ENCODE data around the gene C6orf89.

Gene C6orf89

DNA sequence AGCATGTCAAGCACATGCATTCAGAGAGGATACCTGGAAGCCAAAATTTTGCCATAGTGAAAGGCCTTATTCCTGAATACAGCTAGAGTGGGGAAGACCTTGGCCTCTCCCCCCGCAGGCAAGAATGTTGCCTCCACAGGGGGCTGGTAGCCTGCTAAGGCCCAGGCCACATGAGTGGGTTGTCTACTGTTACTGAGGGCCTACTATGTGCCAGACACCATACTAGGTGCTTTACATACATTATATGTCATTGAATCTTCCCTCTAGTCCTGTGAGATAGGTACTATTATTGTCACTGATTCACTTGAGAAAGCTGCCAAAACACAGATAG is 68.1 kb downstream of the C6orf89 start:
- DNase-seq: no peak

DNA sequence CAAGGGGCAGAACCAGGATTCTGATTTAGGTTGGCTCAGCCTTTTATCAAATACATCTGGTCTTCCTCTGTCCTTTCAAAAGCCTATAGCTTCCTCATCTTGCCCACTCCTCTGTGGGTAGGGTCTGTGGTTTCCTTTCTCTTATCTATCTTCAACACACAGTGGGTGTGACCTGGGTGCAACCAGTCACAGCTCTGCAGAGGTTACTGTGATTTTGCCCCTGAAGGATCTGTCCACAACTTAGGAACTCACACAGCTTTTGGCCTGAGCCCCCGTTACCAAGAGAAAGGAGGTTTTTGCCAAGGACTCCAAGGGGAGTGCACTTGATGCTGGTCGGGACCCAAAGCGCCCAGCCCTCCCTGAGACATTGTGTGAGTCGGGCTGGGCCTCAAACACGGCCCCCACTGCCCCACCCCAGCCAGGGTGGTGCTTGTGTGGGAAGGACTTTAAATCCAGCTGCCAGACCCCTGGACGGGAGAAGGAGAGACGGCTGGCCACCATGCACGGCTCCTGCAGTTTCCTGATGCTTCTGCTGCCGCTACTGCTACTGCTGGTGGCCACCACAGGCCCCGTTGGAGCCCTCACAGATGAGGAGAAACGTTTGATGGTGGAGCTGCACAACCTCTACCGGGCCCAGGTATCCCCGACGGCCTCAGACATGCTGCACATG is 68.6 kb downstream of the C6orf89 start, which contains the start of gene PI16:
Gene PI16 (plus strand): TSS at position 477 of the 670 bp plus-strand sequence. CDS start 23 bp downstream, at position 500.
- DNase-seq: no peak

DNA sequence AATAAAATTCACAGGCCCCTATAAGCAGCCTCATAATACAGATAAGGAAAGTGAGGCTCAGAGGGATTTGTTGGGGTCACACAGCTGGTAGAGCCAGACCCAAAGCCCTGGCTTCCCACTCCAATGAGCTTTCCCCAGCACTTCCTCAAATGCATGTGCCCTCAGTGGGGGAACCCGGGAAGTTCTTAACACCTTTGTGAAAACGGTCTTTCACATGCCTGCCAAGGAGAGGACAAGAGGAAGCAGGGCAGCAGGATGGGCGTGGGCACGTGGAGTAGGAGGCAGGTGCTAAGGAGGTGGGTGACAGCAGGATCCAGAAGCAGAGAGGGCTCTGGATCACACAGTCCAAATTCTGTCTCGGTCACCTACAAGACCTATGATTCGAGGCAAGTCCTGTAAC is 69.4 kb downstream of the C6orf89 start:
- DNase-seq: no peak

DNA sequence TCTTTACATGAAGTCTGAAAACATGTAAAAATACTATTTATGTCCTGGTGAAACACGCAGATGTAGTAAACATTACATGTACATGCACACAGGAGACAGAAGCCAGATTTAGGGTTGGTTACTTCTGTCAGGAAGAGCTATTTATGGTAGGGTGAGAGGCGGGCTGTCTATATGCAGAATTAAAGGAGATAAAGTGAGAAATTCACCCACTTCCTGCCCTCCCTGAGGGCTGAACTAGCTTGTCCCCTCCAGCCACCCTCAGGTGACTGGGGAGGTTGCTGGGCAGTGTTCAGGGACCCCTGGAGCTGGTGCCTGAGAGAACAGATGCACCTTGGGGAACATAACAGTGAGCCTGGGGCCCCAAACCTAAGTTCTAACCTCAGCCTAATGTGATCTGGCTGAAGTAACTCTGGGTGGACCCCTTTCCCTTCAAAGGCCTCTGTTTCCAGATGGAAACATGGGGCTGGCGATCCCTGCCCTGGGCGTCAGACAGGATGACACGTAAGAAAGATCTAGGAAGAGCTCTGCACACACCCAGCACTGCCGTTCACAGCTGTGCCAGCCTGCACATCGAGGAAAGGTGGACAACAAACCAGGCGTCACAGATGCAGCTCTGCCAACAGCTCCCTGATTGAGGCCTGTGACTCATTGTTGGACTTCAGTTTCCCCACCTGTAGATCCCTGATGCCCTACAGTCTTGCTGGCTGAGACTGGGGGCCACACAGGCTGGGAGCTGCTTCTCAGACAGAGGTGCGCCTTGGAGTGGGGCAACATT is 70.1 kb downstream of the C6orf89 start:
- DNase-seq: no peak

DNA sequence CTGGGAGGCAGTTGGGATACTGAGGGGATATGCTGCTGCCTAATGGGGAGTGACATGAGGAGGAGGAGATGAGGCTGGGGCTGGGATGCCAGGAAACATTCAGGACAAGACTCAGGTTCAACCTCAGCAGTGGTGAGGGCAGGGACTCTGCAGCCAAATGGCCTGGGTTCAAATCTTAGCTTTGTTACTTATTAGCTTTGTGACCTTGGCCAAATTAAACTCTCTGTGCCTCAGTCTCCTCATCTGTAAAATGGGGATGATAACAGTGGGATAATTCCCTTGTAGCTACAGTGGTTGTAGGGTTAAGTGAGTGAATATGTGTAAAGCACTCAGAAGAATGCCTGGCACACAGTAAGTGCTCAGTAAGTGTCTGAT is 70.7 kb downstream of the C6orf89 start:
- no peak for DNase-seq

DNA sequence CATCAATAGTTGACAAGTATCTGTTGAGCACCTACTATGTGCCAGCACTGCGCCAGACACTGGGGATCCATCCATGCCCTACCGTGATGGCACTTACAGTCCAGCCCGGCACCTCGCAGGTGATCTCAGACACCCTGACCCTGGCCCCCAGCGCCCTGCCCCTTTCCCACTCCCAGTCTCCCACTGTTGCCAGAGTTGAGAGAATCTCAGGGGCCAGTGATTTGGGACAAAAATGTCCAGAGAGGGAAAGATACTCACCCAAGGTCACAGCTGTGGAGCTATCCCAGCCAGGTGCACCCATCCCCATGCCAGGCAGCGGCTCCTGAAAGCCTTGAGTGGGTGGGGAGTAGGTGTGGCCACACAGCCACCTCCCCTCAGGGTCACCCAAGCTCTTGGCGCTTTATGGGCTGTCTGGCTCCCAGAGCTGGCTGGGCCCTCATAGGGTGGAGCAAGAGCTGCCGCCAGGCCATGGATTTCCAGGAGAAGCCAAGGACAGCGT is 72.1 kb downstream of the C6orf89 start:
- DNase-seq: no peak

DNA sequence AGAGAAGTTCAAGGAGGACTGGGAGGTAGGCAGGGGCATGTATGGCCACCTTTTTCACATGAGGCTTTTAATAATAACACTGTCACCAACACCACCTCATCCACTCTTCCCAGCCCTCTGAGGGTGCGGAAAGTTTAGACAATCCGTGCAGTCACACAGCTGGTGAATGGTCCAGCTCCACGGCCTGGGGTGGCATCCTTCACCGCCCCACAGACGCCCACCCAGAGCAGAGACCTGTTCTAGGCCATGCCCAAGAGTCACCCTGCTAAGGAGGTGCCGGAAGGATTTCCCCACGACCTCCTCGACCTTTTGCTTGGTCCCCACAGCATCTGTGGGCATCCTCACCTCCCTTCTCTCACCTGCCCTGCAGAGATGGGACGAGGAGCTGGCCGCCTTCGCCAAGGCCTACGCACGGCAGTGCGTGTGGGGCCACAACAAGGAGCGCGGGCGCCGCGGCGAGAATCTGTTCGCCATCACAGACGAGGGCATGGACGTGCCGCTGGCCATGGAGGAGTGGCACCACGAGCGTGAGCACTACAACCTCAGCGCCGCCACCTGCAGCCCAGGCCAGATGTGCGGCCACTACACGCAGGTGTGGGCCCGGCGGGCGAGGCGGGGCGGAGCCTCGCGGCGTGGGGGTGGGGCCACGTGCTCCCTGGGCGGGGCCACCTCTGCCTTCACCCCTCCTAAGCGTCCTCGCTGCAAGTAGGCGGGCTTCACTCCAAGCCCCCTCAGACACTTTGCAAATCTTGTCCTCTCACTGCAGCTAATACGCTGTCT is 73.2 kb downstream of the C6orf89 start:
- DNase-seq: no peak

DNA sequence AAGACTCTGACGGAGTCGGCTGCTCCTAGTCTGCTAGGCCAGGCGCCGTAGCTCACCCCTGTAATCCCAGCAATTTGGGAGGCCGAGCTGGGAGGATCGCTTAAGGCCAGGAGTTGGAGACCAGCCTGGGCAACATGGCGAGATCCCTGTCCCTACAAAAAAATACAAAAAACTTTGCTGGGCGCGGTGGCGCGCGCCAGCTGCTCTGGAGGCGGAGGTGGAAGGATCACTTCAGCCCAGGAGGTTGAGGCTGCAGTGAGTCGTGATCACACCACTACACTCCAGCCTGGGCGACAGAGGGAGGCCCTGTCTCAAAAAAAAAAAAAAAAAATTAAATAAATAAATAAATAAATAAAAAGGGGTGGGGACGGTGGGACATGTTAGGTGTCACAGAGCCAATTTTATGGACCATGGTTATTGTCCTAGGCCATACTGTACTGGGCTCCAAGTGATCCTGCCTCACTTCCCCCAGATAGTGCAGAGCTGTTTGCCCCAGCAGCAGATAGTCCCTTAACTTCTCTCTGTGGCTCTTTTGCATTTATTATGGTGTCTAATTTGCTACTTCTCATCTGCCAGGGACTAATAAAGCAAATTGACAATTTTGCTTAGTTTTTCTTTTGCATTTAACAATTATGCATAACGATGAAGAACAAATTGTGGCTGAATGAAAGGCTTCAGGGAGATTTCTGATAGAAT is 74.0 kb downstream of the C6orf89 start:
- DNase-seq: no peak

DNA sequence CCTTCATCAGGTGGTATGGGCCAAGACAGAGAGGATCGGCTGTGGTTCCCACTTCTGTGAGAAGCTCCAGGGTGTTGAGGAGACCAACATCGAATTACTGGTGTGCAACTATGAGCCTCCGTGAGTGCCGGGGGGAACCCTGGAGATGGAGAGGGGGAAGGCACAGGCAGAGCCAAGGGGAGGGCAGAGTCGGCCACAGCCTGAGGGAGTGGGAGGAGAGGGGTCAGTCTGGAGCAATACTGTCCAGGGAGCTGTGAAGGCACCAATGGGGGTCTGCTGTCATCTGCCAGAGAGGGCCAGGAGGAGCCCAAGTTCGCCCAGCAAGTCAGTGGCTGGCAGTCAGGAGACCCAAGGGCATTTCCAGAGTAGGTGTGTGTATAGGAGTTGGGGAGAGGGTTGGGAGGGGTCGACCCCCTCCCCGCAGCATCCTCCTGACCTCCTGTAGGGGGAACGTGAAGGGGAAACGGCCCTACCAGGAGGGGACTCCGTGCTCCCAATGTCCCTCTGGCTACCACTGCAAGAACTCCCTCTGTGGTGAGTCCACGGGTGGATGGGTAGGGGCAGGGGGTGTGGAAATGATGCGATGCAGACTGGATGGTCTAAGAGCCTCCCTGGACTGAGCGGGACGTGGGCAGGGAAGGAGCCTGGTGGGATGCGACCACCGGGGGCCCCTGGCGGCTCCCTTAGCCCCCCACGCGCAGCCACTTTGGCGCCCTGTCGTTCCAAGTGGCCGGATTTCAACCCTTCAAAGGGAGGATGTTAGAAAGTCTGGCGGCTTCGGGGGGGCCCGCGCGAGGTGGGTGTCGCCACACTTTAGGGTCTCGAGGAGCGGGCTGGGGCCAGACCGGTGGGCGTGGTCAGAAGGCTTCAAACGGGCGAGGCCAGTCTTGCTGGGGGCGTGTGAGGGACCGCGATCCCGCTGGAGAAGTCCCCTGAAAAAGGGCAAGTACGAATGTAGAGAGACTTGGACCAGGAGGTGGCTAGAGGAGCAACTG is 76.0 kb downstream of the C6orf89 start:
- DNase-seq: no peak

DNA sequence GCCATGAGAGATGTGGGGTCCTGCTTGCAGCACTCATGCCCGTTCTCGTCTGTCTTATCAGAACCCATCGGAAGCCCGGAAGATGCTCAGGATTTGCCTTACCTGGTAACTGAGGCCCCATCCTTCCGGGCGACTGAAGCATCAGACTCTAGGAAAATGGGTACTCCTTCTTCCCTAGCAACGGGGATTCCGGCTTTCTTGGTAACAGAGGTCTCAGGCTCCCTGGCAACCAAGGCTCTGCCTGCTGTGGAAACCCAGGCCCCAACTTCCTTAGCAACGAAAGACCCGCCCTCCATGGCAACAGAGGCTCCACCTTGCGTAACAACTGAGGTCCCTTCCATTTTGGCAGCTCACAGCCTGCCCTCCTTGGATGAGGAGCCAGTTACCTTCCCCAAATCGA is 77.1 kb downstream of the C6orf89 start:
- no peak for DNase-seq

DNA sequence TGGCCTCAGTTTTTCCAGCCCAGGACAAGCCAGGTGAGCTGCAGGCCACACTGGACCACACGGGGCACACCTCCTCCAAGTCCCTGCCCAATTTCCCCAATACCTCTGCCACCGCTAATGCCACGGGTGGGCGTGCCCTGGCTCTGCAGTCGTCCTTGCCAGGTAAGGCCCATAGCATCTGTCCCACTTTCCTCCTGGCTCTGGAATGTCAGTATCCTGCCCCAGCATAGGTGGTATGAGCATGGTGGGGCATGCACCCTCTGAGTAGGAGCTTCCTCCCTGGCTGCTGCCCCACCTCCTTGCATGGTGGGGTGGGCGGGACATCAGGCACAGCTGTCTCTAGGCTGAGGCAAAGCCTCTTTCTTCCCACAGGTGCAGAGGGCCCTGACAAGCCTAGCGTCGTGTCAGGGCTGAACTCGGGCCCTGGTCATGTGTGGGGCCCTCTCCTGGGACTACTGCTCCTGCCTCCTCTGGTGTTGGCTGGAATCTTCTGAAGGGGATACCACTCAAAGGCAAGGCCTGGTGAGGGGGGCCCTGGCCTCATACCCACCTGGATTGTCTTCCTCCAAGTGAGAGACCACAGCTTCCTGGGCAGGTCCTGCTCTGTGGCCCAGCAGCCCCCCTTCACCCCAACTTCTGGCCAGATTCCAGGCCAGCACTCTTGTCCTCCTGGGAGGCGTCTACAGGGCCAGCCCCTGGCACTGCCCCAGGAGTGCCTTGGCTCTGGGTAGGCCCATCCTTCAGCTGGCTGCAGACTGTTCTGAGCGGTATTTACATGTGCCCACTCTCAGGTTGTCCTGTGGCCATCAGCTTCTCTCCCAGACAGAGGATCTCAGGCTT is 77.9 kb downstream of the C6orf89 start:
- no peak for DNase-seq

DNA sequence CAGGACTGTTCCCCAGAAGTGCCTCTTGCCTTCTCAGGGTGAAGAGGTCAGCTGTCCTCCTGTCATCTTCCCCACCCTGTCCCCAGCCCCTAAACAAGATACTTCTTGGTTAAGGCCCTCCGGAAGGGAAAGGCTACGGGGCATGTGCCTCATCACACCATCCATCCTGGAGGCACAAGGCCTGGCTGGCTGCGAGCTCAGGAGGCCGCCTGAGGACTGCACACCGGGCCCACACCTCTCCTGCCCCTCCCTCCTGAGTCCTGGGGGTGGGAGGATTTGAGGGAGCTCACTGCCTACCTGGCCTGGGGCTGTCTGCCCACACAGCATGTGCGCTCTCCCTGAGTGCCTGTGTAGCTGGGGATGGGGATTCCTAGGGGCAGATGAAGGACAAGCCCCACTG is 78.6 kb downstream of the C6orf89 start:
- no peak for DNase-seq

DNA sequence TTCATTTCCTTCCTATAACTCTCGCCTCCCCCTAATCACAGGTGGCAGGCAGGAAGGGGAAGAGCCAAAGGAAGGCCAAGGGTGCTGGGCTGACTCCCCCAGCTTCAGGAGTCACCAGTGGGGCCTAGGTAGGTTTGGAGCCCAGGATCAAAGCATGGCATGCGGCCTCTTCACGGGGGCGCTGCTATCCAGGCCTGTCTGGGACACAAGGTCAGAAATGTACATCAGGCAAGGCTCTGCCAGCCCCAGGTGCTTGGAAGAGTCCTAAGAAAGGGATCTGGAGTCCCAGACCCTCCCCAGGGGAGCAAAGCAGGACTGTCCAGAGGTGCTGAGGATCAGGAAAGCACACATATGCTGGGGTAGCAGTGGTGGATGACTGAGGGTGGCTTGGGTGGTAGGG is 79.2 kb downstream of the C6orf89 start:
- DNase-seq: no peak

DNA sequence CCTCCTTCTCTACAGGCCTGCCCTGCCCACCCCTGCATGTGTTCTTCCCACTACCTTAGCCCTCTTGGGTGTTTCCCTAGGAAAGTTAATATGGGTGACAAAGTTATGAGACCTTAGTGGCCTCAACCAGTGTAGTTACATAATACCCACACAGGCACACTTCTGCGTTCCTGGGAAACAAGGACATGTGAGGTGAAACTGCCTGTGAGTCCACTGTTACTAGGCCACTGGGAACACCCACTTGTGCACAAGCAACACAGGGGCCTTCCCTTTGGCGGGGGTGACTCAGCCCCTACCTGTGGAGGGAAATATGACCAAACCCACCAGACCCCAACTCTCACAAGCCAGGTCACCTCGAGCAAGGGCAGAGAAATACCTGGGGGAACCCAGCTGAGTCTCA is 81.5 kb downstream of the C6orf89 start:
- no peak for DNase-seq

DNA sequence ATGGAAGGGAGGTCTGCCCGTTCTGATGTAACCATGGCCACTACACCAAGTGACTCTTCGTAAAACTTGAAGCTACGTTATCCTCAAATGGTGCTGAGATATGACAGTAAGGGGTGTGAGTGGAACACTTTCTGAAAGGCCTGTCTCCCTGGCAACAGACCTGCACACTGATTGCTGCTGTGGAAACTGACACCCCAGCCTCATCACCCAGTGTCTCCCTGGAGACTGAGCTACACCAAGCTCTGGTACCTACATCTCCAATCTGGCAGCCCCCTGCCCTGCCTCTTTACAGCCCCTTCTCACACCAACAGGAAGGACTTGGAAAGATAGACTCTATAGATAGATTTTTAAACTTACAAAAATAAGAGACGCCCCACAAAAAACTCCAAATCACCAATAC is 82.0 kb downstream of the C6orf89 start:
- no peak for DNase-seq

DNA sequence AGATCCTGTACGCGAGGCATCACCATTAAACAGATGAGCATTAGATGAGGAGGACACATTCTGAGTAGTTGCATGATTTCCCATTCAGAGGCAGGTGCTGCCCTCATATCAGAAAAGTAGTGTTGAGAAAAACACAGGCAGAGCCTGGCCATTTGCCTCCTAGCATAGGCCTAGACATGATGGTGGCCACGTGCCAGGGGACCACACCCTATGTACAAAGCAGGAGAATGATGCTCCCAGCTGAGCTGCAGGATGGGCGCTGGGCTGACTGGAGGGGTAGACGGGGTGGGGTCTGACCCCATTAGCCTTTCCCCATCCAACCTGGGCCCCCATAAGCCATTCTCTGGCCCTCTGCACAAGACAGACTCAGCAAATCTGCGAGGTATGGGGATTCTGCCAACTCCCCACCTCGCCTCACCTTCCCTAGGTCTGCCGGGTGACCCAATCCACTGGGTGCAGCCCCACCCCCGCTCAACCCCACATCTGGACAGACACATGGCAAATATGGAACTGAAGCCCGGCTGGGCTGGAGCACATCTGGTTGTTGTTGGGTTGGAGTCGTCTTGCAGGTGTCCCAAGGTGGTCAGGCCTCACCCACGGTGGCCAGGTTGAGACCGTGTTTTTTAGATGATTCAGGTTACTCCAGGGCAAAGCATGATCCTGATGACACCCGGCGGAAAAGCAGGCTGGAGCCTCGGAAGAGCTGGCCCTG is 82.7 kb downstream of the C6orf89 start:
- DNase-seq: no peak

DNA sequence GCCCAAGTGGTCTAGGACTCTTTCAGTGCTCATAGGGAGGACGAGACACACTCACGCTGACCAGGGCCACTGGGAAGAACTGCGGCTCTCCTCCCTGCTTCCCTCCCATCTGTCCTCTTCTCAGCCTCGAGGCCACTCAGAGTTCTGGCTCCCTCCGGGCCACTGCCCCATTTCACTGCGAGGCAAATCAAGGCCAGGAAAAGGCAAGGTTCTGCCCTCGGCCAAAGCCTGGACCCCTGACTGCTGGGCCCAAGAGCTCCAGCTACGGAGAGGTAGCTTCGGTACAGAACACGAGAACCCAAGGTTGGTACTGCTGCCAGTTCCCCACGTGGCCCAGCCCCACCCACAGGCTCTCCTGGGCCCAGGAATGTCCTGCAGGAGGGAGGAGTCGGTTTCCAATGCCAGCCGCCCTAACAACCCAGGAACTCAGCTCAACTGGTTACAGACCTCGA is 83.5 kb downstream of the C6orf89 start:
- DNase-seq: no peak

DNA sequence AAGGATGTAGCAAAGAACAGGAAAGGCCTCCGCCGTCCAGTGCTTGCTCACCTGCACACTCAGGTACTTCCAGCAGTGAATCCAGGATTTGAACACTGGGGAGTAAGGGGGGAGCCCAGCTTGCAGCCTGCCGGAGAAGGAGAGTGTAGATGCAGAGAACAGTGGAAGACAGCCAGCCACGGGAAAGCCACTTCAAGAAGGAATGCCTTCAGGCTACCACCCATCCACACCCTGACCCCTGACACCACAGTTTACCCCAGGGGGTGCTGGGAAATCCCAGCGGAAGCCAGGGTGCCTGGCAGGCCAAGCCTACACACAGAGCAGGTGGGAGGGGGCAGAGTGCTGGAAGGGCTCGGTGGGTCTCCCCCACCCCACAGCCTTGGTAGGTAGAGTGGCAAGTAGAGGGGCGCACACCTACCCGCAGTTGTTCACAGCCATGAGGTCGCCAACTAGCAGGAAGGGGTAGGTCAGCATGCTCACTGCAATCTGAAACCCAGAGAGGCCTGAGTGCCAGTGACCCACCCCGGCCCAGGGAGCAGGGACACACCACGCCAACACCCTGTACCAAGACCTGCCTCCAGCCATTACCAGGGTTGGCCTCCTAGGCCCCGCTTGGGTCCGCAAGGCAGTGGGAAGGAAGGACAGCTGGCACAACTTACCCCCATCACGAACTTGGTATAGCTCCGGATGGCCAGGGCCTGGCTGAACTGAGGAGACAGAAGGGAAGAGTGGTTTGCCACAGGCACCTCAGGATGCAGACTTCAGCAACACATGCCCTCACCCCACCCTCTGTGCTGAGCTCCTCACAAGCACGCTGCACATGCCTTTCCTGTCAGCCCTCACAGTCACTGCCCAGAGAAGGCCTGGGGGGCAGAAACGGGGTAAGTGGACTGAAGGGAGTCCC is 84.5 kb downstream of the C6orf89 start:
- no peak for DNase-seq
